Progenitor cell of endocrine pancreas (in vitro differentiated cells): ENCODE measurements around the gene ZNF296. TPM values are rescaled to one million over a fixed set of nuclear protein-coding genes. Genes with fewer than 3 reads are reported as not detected.

ENCODE experiments used
- DNase-seq: peaks from one replicate; pipeline ENCODE4 v3.0.0; 2021; ENCODE audit warnings: low spot score; ENCODE audit not compliant: unreplicated experiment
- H3K27ac Mint-ChIP-seq: 2 replicates; pipeline ENCODE4 v1.8.0; 2021; ENCODE audit warnings: mild to moderate bottlenecking, moderate library complexity, mixed read lengths
- H3K27me3 Mint-ChIP-seq: 2 replicates; pipeline ENCODE4 v1.8.0; 2021; ENCODE audit warnings: mixed read lengths
- H3K36me3 Mint-ChIP-seq: 2 replicates; pipeline ENCODE4 v1.8.0; 2022; ENCODE audit warnings: mixed read lengths; ENCODE audit not compliant: insufficient read depth
- H3K4me1 Mint-ChIP-seq: 2 replicates; pipeline ENCODE4 v1.8.0; 2021; ENCODE audit warnings: low read depth, mixed read lengths
- H3K4me3 Mint-ChIP-seq: 2 replicates; pipeline ENCODE4 v1.8.0; 2021; ENCODE audit warnings: low read depth, mild to moderate bottlenecking, moderate library complexity, mixed read lengths
- H3K9me3 Mint-ChIP-seq: 2 replicates; pipeline ENCODE4 v1.8.0; 2021; ENCODE audit warnings: low read depth, mixed read lengths
- CTCF ChIP-seq: fragments of 200-600 bp; sonication (generic); IDR thresholded peaks from one replicate; pipeline ENCODE4 v1.5.0; 2021; ENCODE audit warnings: antibody characterized with exemption, mild to moderate bottlenecking; ENCODE audit not compliant: unreplicated experiment
- total RNA-seq: library from RNA; stranded (reverse); gene quantifications from 2 replicates; pipeline ENCODE4 v1.2.1, GENCODE V29; 2021

ZNF296 gene
- total RNA-seq, 1 donor from 2014 or later: 1.3 TPM

- peaks cover 6% of the 10 kb centered on the region for H3K27me3 Mint-ChIP-seq
- H3K27ac Mint-ChIP-seq: no peak overlapping the region
- no peak overlapping the region for H3K4me3 Mint-ChIP-seq
- no peaks in the 10 kb centered on the region for H3K9me3 Mint-ChIP-seq
- H3K4me1 Mint-ChIP-seq: peaks cover 2% of the 10 kb centered on the region
- TF ChIP-seq CTCF: no peak
- DNase-seq: no peak
- peaks cover 7% of the 10 kb centered on the region for H3K36me3 Mint-ChIP-seq
These were observed 6.1 kb downstream of the ZNF296 start for GRCh38 chr19:45070214-45070613.

GRCh38 chr19:45069056-45069455, 7.2 kb downstream of the ZNF296 start:
- Mint-ChIP-seq H3K9me3 (no peaks in the 10 kb centered on the region), H3K4me3 (no peak overlapping the region), H3K36me3 (peaks cover 9% of the 10 kb centered on the region), H3K27me3 (no peaks in the 10 kb centered on the region), H3K4me1 (no peaks in the 10 kb centered on the region), H3K27ac (no peak overlapping the region)
- DNase-seq: no peak
- TF ChIP-seq CTCF: no peak

- H3K27me3 Mint-ChIP-seq: no peaks in the 10 kb centered on the region
- no peak for DNase-seq
- H3K27ac Mint-ChIP-seq: no peak overlapping the region
- H3K36me3 Mint-ChIP-seq: peaks cover 9% of the 10 kb centered on the region
- H3K4me1 Mint-ChIP-seq: no peaks in the 10 kb centered on the region
- no peak for TF ChIP-seq CTCF
- no peak overlapping the region for H3K4me3 Mint-ChIP-seq
- no peaks in the 10 kb centered on the region for H3K9me3 Mint-ChIP-seq
These were observed 8.2 kb downstream of the ZNF296 start for GRCh38 chr19:45068041-45068440.

- TF ChIP-seq CTCF: no peak
- Mint-ChIP-seq H3K4me1 (no peaks in the 10 kb centered on the region), H3K27me3 (no peaks in the 10 kb centered on the region), H3K9me3 (no peaks in the 10 kb centered on the region), H3K36me3 (peaks cover 12% of the 10 kb centered on the region), H3K27ac (no peak overlapping the region), H3K4me3 (no peak overlapping the region)
- DNase-seq: no peak
These were observed 9.2 kb downstream of the ZNF296 start for GRCh38 chr19:45066921-45067661.

- no peak overlapping the region for H3K27ac Mint-ChIP-seq
- H3K27me3 Mint-ChIP-seq: no peaks in the 10 kb centered on the region
- H3K4me3 Mint-ChIP-seq: no peak overlapping the region
- H3K36me3 Mint-ChIP-seq: peaks cover 17% of the 10 kb centered on the region
- no peaks in the 10 kb centered on the region for H3K9me3 Mint-ChIP-seq
- no peak for DNase-seq
- no peaks in the 10 kb centered on the region for H3K4me1 Mint-ChIP-seq
- no peak for TF ChIP-seq CTCF
These were observed 12.2 kb downstream of the ZNF296 start for GRCh38 chr19:45063851-45064801.
